GM23248 (cell line): Measurements from ENCODE around the gene TSPAN9. TPM values are rescaled to one million over a fixed set of nuclear protein-coding genes. Genes with fewer than 3 reads are reported as not detected.

Experiments
- DNase-seq: peaks from one replicate; pipeline ENCODE4 v3.0.0-alpha.2; 2015
- H2AFZ ChIP-seq: fragments of 200-600 bp; sonication (generic); 2 replicates; pipeline ENCODE4 v1.6.1; 2016; ENCODE audit warnings: antibody characterized with exemption
- H3F3A ChIP-seq: fragments of 200-600 bp; sonication (generic); 2 replicates; pipeline ENCODE4 v1.6.1; 2016; ENCODE audit warnings: mild to moderate bottlenecking, antibody characterized with exemption, mixed run types; ENCODE audit not compliant: insufficient read depth
- H3K27ac ChIP-seq: fragments of 200-600 bp; sonication (generic); 2 replicates; pipeline ENCODE4 v1.5.1; 2016; ENCODE audit warnings: mild to moderate bottlenecking
- H3K27me3 ChIP-seq: fragments of 200-600 bp; sonication (generic); replicated peaks from 2 replicates; pipeline ENCODE4 v1.6.1; 2016; ENCODE audit warnings: mild to moderate bottlenecking; ENCODE audit not compliant: insufficient read depth
- H3K36me3 ChIP-seq: fragments of 200-600 bp; sonication (generic); 2 replicates; pipeline ENCODE4 v1.6.1; 2016; ENCODE audit warnings: low read depth, mild to moderate bottlenecking
- H3K4me1 ChIP-seq: fragments of 200-600 bp; sonication (generic); 2 replicates; pipeline ENCODE4 v1.6.1; 2016; ENCODE audit warnings: mild to moderate bottlenecking; ENCODE audit not compliant: insufficient read depth
- H3K4me2 ChIP-seq: fragments of 200-600 bp; sonication (generic); one replicate; pipeline ENCODE4 v1.6.1; 2016; ENCODE audit warnings: mild to moderate bottlenecking; ENCODE audit not compliant: unreplicated experiment
- H3K4me3 ChIP-seq: fragments of 200-600 bp; sonication (generic); 2 replicates; pipeline ENCODE4 v1.5.1; 2016; ENCODE audit warnings: mild to moderate bottlenecking
- H3K79me2 ChIP-seq: fragments of 200-600 bp; sonication (generic); 2 replicates; pipeline ENCODE4 v1.6.1; 2016; ENCODE audit warnings: mild to moderate bottlenecking; ENCODE audit not compliant: insufficient read depth
- H3K9ac ChIP-seq: fragments of 200-600 bp; sonication (generic); 2 replicates; pipeline ENCODE4 v1.6.1; 2016; ENCODE audit warnings: mild to moderate bottlenecking
- H3K9me2 ChIP-seq: fragments of 200-600 bp; sonication (generic); 2 replicates; pipeline ENCODE4 v1.6.1; 2016; ENCODE audit warnings: mixed run types, mild to moderate bottlenecking, moderate library complexity; ENCODE audit not compliant: insufficient read depth
- H3K9me3 ChIP-seq: fragments of 200-600 bp; sonication (generic); one replicate; pipeline ENCODE4 v1.6.1; 2017; ENCODE audit warnings: low read depth
- H4K20me1 ChIP-seq: fragments of 200-600 bp; sonication (generic); 2 replicates; pipeline ENCODE4 v1.6.0; 2016; ENCODE audit not compliant: insufficient read depth
- EZH2 ChIP-seq: fragments of 200-600 bp; sonication (generic); IDR thresholded peaks from 2 replicates; pipeline ENCODE4 v1.6.1; 2018; ENCODE audit warnings: antibody characterized with exemption, mild to moderate bottlenecking; ENCODE audit not compliant: insufficient read depth, poor library complexity, severe bottlenecking
- EZH2phosphoT487 ChIP-seq: fragments of 200-600 bp; sonication (generic); IDR thresholded peaks from 2 replicates; pipeline ENCODE4 v1.6.1; 2018; ENCODE audit warnings: antibody characterized with exemption, moderate library complexity, mild to moderate bottlenecking, low read depth; ENCODE audit not compliant: insufficient read depth
- WGBS, 2 experiments: methylation state at CpG; one replicate each; pipeline ENCODE4 v1.1.6; 2015 to 2017; ENCODE audit warnings: low lambda C conversion rate in 2 of 2, low coverage in 1 of 2; ENCODE audit errors: missing lambda C conversion rate in 2 of 2; 5-methylcytosine and 5-hydroxymethylcytosine counted together
- in situ Hi-C: fragments of 300-500 bp; cut with MboI; formaldehyde crosslinking; loops from 2 replicates; pipeline ENCODE4 v1.15.0; 2020
- polyA plus RNA-seq: library from polyadenylated mRNA; unstranded; fragments of >200 nt; fragmentation: Nextera tagmentation; extraction: Ambion mirVana; gene quantifications from 2 replicates; pipeline ENCODE4 v1.2.1, GENCODE V29; 2016
- total RNA-seq: library from RNA; depleted of rRNA; stranded (reverse); fragments of >200 nt; shearing (Covaris generic); gene quantifications from 2 replicates; pipeline ENCODE4 v1.2.3, GENCODE V29; 2014

Gene TSPAN9
- total and polyA plus RNA-seq, 2 experiments from 2014 or later: 9.5 to 14.4 TPM

DNA sequence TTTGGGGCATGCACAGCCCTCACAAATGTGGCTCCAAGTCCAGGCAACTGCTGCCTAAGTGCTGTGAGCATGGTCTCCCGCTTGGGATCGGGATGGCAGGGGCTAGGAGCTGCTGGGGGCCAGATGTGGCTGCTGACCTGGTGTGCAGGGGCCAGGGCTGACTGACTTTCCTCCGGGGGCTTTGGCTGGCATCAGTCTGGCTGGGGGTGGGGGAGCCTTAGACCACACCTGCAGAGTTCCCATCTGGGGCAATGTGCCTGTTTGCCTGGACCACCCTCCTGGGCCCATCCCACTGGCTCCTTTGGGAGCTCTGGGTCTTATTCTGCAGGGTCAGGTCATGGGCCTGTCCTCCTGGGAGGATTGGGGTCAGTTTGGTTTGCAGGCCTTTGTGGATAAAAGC lies 90.5 kb downstream of the TSPAN9 start:
- in situ Hi-C loops: no loop called here
- no peak overlapping the region for H3K4me3 ChIP-seq
- 90 to 91% methylated on average over 3 of the region's 3 CpGs for WGBS, 2 experiments
- no peaks in the 10 kb centered on the region for H3K27me3 ChIP-seq
- H4K20me1 ChIP-seq: no peaks in the 10 kb centered on the region
- DNase-seq: no peak
- H3K4me2 ChIP-seq: no peak overlapping the region
- peaks cover 32% of the 10 kb centered on the region for H3F3A ChIP-seq
- no peak overlapping the region for H3K27ac ChIP-seq
- peak overlapping the region; percentile 65; the same call in 1 of the 2 replicates for H3K9ac ChIP-seq
- no peaks in the 10 kb centered on the region for H3K79me2 ChIP-seq
- no peaks in the 10 kb centered on the region for H3K9me3 ChIP-seq
- H3K4me1 ChIP-seq: peaks cover 33% of the 10 kb centered on the region
- H2AFZ ChIP-seq: no peak overlapping the region
- H3K36me3 ChIP-seq: no peaks in the 10 kb centered on the region
- TF ChIP-seq EZH2 (no peak), EZH2phosphoT487 (no peak)
- H3K9me2 ChIP-seq: no peaks in the 10 kb centered on the region

DNA sequence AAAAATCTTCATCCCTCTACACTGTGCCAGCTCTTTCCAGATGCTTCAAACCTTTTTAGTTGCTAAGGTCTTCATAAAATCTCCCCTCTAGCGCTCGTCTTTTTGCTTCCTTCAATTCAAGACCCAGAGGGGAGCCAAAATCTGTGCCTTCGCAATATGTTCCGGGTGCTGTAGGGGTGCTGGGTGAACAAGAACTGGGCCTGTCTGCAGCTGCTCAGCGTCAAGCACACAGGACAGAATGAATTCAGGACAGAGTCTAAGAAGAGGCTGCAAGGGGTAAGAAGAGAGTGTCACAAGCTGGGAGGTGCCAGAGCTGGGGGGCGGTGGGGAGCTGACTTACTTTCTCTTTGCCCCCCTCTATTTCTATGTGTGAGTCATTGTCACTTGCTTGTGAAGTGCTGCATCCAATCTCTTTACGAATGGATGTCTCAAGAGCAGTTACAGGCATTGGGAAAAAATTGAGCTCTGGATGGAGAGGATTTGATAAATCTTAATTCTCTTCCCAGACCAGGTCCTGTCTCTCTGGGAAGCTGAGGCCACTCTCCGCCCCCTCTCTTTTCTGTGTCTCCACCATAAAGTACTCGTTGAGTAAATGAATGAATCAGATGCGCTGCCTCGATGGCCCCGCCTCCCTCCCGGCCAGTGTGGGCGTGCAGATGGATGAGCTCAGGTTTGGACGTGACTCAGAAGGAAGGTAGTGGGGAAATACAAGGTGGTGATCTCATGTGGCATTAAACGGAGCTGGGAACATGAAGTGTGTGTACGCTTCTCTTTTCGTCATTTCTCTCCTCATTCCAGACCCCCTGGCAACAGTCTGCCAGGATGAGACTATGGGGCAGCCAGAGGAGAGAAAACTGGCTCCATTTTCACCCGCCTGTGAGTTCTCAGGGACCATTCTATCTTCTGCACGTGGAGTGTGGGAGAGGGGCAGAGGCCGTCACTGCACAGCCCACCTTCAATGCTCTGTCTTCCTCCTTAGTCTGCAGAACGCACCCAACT lies 91.3 kb downstream of the TSPAN9 start:
- Histone ChIP-seq H3K4me1 (peaks cover 33% of the 10 kb centered on the region), H3K9me2 (no peaks in the 10 kb centered on the region), H3K36me3 (no peaks in the 10 kb centered on the region), H3K27ac (peak overlapping the region; percentile 83), H3K4me2 (peak overlapping the region; percentile 53), H3K4me3 (peak overlapping the region; percentile 41), H3F3A (peaks cover 32% of the 10 kb centered on the region), H2AFZ (no peak overlapping the region; the same call in 1 of the 2 replicates), H4K20me1 (no peaks in the 10 kb centered on the region), H3K79me2 (no peaks in the 10 kb centered on the region), H3K9ac (peak overlapping the region; percentile 75), H3K9me3 (no peaks in the 10 kb centered on the region), H3K27me3 (no peaks in the 10 kb centered on the region)
- TF ChIP-seq EZH2phosphoT487 (no peak), EZH2 (no peak)
- peak; percentile 98 for DNase-seq
- 38% methylated on average over 22 of the region's 22 CpGs for WGBS, 2 experiments
- in situ Hi-C loops: no loop called here

DNA sequence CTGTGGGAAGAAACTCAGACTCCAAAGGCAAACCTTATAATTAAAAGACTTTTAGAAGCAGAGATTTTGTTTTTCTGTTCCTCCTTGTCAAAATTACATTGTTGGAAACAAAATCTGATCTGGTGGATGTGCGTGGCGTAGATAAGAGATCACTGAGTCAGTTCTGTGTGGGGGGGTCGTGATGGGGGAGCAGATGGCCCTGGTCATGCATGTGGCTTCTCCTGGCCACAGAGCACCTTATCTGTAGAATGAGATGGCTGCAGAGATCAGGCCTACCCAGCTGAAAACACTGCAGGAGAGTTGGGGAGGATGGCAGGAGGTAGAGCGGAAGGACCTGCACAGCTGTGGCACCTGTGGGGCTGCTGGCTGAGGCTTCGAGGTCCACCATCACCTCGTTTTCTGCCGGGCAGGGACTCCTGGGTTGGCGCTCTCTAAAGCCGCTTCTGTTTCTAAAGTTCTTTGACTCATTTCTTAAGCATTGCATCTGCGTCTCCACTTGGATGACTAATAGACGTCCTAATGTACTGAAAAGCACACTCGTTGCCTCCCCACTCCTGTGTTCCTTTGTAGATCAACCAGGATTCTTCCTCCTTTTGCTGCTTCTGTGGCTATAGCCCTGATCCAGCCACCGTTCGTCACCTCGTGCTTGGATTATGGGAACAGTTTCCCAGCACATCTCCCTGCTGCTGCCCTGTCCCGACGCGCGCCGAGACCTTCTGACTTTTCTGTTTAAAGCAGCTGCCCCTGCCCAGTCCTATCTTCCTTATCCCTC lies 93.4 kb downstream of the TSPAN9 start:
- H3K9me3 ChIP-seq: no peaks in the 10 kb centered on the region
- H3K4me1 ChIP-seq: peaks cover 33% of the 10 kb centered on the region
- peak overlapping the region; percentile 71 for H3K27ac ChIP-seq
- H3K9me2 ChIP-seq: no peaks in the 10 kb centered on the region
- H4K20me1 ChIP-seq: no peaks in the 10 kb centered on the region
- WGBS, 2 experiments: 40 to 45% methylated on average over 20 of the region's 20 CpGs
- peak; percentile 95 for DNase-seq
- H3K27me3 ChIP-seq: no peaks in the 10 kb centered on the region
- peak overlapping the region; percentile 60 for H3K4me2 ChIP-seq
- peak overlapping the region; percentile 59 for H3K9ac ChIP-seq
- H3K4me3 ChIP-seq: no peak overlapping the region
- no peaks in the 10 kb centered on the region for H3K36me3 ChIP-seq
- no peak overlapping the region for H2AFZ ChIP-seq
- in situ Hi-C loops: no loop called here
- H3F3A ChIP-seq: peaks cover 32% of the 10 kb centered on the region
- TF ChIP-seq EZH2phosphoT487: no peak
- H3K79me2 ChIP-seq: no peaks in the 10 kb centered on the region

DNA sequence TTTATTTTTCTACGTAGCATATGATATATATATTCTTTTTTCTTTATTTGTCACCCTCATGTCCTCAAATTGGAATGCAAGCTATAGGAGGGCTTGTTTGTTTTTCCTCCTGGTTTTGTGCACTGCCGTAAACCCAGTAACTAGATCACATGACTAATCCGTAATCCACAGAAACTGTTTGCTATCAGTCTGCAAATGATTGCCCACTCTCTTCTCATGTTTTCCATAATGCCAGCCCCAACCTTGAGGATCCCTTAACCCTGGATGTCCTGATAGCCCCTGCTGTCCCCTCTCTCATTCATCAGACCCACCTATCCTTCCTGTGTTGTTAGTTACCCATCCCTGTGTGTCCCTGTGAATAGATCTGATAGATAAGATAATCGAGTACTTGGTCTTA lies 94.0 kb downstream of the TSPAN9 start:
- Histone ChIP-seq H3K4me3 (no peak overlapping the region), H3K36me3 (no peaks in the 10 kb centered on the region), H4K20me1 (no peaks in the 10 kb centered on the region), H3K27ac (peak overlapping the region; percentile 71), H2AFZ (no peak overlapping the region), H3F3A (peaks cover 32% of the 10 kb centered on the region), H3K4me2 (peak overlapping the region; percentile 60), H3K27me3 (no peaks in the 10 kb centered on the region), H3K79me2 (no peaks in the 10 kb centered on the region), H3K9me2 (no peaks in the 10 kb centered on the region), H3K9ac (peak overlapping the region; percentile 46; the same call in 1 of the 2 replicates), H3K9me3 (no peaks in the 10 kb centered on the region), H3K4me1 (peaks cover 33% of the 10 kb centered on the region)
- no peak for DNase-seq
- WGBS, 2 experiments: 74% methylated on average over 4 of the region's 4 CpGs
- in situ Hi-C loops: no loop called here
- no peak for TF ChIP-seq EZH2phosphoT487
- no peak for TF ChIP-seq EZH2
